ENCODE data around the gene TSFM. TPM values are rescaled to one million over a fixed set of nuclear protein-coding genes. Genes with fewer than 3 reads are reported as not detected.

The TSFM gene
- total RNA-seq, 1 experiment from 2014 or later, result 53.2 TPM

DNA sequence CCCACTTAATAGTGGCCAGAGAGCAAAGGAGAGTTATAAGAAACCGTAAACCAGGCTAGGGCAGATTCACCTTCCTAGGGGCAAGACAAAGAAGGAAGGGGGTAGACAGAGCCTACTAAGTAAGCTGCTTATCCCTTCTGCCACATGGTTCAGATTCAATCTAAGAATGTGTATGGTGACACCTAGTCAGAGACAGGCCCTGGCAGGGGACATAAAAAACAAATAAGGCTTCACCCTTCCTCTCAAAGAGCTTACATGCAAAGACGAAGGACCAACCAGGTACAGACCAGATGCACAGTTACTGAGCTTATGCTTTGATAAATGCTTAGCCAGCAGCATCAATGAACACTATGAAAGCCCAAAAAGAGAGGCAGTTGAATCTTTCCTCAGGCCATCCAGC lies 20.1 kb upstream of the TSFM start:
- intact Hi-C loops (cut with micrococcal nuclease), result no loop called here

More for the DNA sequence above, 20.1 kb upstream of the TSFM start:
- H3K4me3 ChIP-seq (replicated peaks in 1 of 2; ENCODE audit: low read depth in 1 of 2, low read length in 2 of 2), result no peak overlapping the region
- DNase-seq (ENCODE audit: low read depth, low spot score) (no peak), ATAC-seq (no peak)
- ChIA-PET POLR2A (no interaction called here), RAD21 (ENCODE audit: low non-redundant PET in 1 of 2, low total read pairs in 2 of 2, uncharacterized antibody in 2 of 2, unreplicated experiment in 2 of 2) (no interaction called here), CTCF (no interaction called here)
- H3K9me2 ChIP-seq (ENCODE audit: insufficient read depth), result no peaks in the 10 kb centered on the region
- no peaks in the 10 kb centered on the region for H3K9me3 ChIP-seq (ENCODE audit: control insufficient read depth in 1 of 2, insufficient read depth in 1 of 2, low read depth in 1 of 2, low read length in 2 of 2)
- no peak overlapping the region for H2AFZ ChIP-seq (ENCODE audit: low read depth, low read length, poor library complexity, severe bottlenecking)
- BruUV-seq (replicated peaks), result no TSS peak
- H3K4me2 ChIP-seq (ENCODE audit: low read length), result no peak overlapping the region
- TF ChIP-seq SRF (IDR thresholded peaks at IDR 0.05; ENCODE audit: low read depth) (no peak), RAD21 (IDR thresholded peaks at IDR 0.05; ENCODE audit: low read depth) (no peak), YY1 (IDR thresholded peaks at IDR 0.05; ENCODE audit: extremely low read depth, insufficient replicate concordance, low read depth, low read length) (no peak), JUND (IDR thresholded peaks at IDR 0.05) (no peak), TCF7L2 (IDR thresholded peaks at IDR 0.05; ENCODE audit: borderline replicate concordance, extremely low read depth, insufficient read depth, insufficient read length) (no peak), CBX3 (IDR thresholded peaks at IDR 0.05; ENCODE audit: low read depth) (no peak), POLR2AphosphoS5 (IDR thresholded peaks at IDR 0.05; ENCODE audit: low read depth, low read length) (no peak), CEBPB (IDR thresholded peaks at IDR 0.05; ENCODE audit: low read depth) (no peak), POLR2A (IDR thresholded peaks at IDR 0.05; ENCODE audit: borderline replicate concordance, extremely low read depth, insufficient read depth, insufficient read length) (no peak), EGR1 (IDR thresholded peaks at IDR 0.05; ENCODE audit: low read depth) (no peak), ZNF274 (IDR thresholded peaks at IDR 0.05; ENCODE audit: low read depth, low read length) (no peak), SIN3A (IDR thresholded peaks at IDR 0.05; ENCODE audit: low read depth) (no peak), EZH2 (IDR thresholded peaks at IDR 0.05) (no peak), FOSL1 (IDR thresholded peaks at IDR 0.05; ENCODE audit: low read depth) (no peak), SP1 (IDR thresholded peaks at IDR 0.05; ENCODE audit: low read depth) (no peak), ELF1 (IDR thresholded peaks at IDR 0.05; ENCODE audit: borderline replicate concordance, low read depth) (no peak)
- TF ChIP-seq, protein P1, sequence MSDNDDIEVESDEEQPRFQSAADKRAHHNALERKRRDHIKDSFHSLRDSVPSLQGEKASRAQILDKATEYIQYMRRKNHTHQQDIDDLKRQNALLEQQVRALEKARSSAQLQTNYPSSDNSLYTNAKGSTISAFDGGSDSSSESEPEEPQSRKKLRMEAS (IDR thresholded peaks at IDR 0.05), result no peak
- TF ChIP-seq, protein P2, sequence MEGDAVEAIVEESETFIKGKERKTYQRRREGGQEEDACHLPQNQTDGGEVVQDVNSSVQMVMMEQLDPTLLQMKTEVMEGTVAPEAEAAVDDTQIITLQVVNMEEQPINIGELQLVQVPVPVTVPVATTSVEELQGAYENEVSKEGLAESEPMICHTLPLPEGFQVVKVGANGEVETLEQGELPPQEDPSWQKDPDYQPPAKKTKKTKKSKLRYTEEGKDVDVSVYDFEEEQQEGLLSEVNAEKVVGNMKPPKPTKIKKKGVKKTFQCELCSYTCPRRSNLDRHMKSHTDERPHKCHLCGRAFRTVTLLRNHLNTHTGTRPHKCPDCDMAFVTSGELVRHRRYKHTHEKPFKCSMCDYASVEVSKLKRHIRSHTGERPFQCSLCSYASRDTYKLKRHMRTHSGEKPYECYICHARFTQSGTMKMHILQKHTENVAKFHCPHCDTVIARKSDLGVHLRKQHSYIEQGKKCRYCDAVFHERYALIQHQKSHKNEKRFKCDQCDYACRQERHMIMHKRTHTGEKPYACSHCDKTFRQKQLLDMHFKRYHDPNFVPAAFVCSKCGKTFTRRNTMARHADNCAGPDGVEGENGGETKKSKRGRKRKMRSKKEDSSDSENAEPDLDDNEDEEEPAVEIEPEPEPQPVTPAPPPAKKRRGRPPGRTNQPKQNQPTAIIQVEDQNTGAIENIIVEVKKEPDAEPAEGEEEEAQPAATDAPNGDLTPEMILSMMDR (IDR thresholded peaks at IDR 0.05 in 2 of 3, conservative IDR thresholded peaks at IDR 0.05 in 1 of 3; ENCODE audit: borderline replicate concordance in 1 of 3, insufficient read depth in 1 of 3, low read depth in 2 of 3, low read length in 2 of 3), result no peak
- TF ChIP-seq, protein P3, sequence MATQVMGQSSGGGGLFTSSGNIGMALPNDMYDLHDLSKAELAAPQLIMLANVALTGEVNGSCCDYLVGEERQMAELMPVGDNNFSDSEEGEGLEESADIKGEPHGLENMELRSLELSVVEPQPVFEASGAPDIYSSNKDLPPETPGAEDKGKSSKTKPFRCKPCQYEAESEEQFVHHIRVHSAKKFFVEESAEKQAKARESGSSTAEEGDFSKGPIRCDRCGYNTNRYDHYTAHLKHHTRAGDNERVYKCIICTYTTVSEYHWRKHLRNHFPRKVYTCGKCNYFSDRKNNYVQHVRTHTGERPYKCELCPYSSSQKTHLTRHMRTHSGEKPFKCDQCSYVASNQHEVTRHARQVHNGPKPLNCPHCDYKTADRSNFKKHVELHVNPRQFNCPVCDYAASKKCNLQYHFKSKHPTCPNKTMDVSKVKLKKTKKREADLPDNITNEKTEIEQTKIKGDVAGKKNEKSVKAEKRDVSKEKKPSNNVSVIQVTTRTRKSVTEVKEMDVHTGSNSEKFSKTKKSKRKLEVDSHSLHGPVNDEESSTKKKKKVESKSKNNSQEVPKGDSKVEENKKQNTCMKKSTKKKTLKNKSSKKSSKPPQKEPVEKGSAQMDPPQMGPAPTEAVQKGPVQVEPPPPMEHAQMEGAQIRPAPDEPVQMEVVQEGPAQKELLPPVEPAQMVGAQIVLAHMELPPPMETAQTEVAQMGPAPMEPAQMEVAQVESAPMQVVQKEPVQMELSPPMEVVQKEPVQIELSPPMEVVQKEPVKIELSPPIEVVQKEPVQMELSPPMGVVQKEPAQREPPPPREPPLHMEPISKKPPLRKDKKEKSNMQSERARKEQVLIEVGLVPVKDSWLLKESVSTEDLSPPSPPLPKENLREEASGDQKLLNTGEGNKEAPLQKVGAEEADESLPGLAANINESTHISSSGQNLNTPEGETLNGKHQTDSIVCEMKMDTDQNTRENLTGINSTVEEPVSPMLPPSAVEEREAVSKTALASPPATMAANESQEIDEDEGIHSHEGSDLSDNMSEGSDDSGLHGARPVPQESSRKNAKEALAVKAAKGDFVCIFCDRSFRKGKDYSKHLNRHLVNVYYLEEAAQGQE (IDR thresholded peaks at IDR 0.05; ENCODE audit: low read depth), result no peak
- TF ChIP-seq, protein P4, sequence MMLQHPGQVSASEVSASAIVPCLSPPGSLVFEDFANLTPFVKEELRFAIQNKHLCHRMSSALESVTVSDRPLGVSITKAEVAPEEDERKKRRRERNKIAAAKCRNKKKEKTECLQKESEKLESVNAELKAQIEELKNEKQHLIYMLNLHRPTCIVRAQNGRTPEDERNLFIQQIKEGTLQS (IDR thresholded peaks at IDR 0.05), result no peak
- H3K27me3 ChIP-seq (ENCODE audit: insufficient read depth, low read length), result no peaks in the 10 kb centered on the region
- H3K4me1 ChIP-seq (ENCODE audit: control insufficient read depth in 1 of 2, insufficient read depth in 2 of 2, low read length in 2 of 2), result peaks cover 7 to 34% of the 10 kb centered on the region in 2 experiments
- no peaks in the 10 kb centered on the region for H3K79me2 ChIP-seq (ENCODE audit: insufficient read depth, low read length)
- no peaks in the 10 kb centered on the region for H4K20me1 ChIP-seq (ENCODE audit: insufficient read depth)
- no peak overlapping the region for H3K27ac ChIP-seq (ENCODE audit: low read depth, low read length)
- peaks cover 0 to 7% of the 10 kb centered on the region in 2 experiments; a peak in 2 of 4 replicates for H3K36me3 ChIP-seq (ENCODE audit: control insufficient read depth in 1 of 2, insufficient read depth in 2 of 2, low read length in 2 of 2)
- H3K9ac ChIP-seq (ENCODE audit: low read length), result no peak overlapping the region
